Measurements from ENCODE around the gene PXDN.

Gene PXDN

DNA sequence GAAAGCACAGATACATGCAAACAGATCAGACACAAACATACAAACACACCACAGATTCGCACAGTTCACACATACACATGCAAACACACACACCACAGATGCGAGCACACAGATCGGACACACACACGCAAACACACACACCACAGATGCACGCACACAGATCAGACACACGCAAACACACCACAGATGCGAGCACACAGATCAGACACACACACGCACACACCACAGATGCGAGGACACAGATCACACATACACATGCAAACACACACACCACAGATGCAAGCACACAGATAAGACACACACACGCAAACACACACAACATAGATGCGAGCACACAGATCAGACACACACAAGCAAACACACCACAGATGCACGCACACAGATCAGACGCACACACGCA, 149.0 kb downstream of the PXDN start:
- CTCF ChIA-PET = no interaction called here
- H3K9me3 ChIP-seq (ENCODE audit: control insufficient read depth, insufficient read depth, low read depth, low read length) = no peaks in the 10 kb centered on the region
- no peak overlapping the region for H3K27ac ChIP-seq (ENCODE audit: extremely low read depth, low read depth, low read length)
- H3K4me3 ChIP-seq (ENCODE audit: low read depth, low read length) = no peak overlapping the region
- POLR2A ChIA-PET = no interaction called here
- no peaks in the 10 kb centered on the region for H3K36me3 ChIP-seq (ENCODE audit: control insufficient read depth in 2 of 2, insufficient read depth in 1 of 2, low read length in 2 of 2)
- TF ChIP-seq ZNF433 (tag by site-specific recombination; IDR thresholded peaks at IDR 0.05; ENCODE audit: low read depth) (no peak), ZNF791 (tag by site-specific recombination; IDR thresholded peaks at IDR 0.05) (no peak), ZNF202 (tag by site-specific recombination; IDR thresholded peaks at IDR 0.05; ENCODE audit: borderline replicate concordance) (no peak), ZBTB48 (tag by site-specific recombination; IDR thresholded peaks at IDR 0.05) (no peak), ZNF830 (tag by site-specific recombination; IDR thresholded peaks at IDR 0.05; ENCODE audit: low read depth) (no peak), GFI1B (tag by site-specific recombination; IDR thresholded peaks at IDR 0.05) (no peak), ZNF404 (tag by site-specific recombination; IDR thresholded peaks at IDR 0.05) (no peak), ZNF16 (tag by site-specific recombination; IDR thresholded peaks at IDR 0.05; ENCODE audit: low read depth) (no peak), ZNF140 (tag by site-specific recombination; IDR thresholded peaks at IDR 0.05) (no peak), ZNF624 (tag by site-specific recombination; IDR thresholded peaks at IDR 0.05) (no peak), HOXD13 (CRISPR knock-in tag; IDR thresholded peaks at IDR 0.05; ENCODE audit: borderline replicate concordance) (no peak), PRDM1 (tag by site-specific recombination; IDR thresholded peaks at IDR 0.05) (no peak), ZNF37A (tag by site-specific recombination; IDR thresholded peaks at IDR 0.05) (no peak), ZNF558 (tag by site-specific recombination; IDR thresholded peaks at IDR 0.05) (no peak), ZNF670 (tag by site-specific recombination; IDR thresholded peaks at IDR 0.05; ENCODE audit: low read depth) (no peak), ZNF416 (tag by site-specific recombination; IDR thresholded peaks at IDR 0.05) (no peak)
- TF ChIP-seq, protein P1, sequence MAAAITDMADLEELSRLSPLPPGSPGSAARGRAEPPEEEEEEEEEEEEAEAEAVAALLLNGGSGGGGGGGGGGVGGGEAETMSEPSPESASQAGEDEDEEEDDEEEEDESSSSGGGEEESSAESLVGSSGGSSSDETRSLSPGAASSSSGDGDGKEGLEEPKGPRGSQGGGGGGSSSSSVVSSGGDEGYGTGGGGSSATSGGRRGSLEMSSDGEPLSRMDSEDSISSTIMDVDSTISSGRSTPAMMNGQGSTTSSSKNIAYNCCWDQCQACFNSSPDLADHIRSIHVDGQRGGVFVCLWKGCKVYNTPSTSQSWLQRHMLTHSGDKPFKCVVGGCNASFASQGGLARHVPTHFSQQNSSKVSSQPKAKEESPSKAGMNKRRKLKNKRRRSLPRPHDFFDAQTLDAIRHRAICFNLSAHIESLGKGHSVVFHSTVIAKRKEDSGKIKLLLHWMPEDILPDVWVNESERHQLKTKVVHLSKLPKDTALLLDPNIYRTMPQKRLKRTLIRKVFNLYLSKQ (tag by site-specific recombination; IDR thresholded peaks at IDR 0.05; ENCODE audit: borderline replicate concordance) = no peak
- TF ChIP-seq, protein P2, sequence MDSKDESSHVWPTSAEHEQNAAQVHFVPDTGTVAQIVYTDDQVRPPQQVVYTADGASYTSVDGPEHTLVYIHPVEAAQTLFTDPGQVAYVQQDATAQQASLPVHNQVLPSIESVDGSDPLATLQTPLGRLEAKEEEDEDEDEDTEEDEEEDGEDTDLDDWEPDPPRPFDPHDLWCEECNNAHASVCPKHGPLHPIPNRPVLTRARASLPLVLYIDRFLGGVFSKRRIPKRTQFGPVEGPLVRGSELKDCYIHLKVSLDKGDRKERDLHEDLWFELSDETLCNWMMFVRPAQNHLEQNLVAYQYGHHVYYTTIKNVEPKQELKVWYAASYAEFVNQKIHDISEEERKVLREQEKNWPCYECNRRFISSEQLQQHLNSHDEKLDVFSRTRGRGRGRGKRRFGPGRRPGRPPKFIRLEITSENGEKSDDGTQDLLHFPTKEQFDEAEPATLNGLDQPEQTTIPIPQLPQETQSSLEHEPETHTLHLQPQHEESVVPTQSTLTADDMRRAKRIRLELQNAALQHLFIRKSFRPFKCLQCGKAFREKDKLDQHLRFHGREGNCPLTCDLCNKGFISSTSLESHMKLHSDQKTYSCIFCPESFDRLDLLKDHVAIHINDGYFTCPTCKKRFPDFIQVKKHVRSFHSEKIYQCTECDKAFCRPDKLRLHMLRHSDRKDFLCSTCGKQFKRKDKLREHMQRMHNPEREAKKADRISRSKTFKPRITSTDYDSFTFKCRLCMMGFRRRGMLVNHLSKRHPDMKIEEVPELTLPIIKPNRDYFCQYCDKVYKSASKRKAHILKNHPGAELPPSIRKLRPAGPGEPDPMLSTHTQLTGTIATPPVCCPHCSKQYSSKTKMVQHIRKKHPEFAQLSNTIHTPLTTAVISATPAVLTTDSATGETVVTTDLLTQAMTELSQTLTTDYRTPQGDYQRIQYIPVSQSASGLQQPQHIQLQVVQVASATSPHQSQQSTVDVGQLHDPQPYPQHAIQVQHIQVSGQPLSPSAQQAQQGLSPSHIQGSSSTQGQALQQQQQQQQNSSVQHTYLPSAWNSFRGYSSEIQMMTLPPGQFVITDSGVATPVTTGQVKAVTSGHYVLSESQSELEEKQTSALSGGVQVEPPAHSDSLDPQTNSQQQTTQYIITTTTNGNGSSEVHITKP (tag by site-specific recombination; IDR thresholded peaks at IDR 0.05) = no peak
- TF ChIP-seq, protein P3, sequence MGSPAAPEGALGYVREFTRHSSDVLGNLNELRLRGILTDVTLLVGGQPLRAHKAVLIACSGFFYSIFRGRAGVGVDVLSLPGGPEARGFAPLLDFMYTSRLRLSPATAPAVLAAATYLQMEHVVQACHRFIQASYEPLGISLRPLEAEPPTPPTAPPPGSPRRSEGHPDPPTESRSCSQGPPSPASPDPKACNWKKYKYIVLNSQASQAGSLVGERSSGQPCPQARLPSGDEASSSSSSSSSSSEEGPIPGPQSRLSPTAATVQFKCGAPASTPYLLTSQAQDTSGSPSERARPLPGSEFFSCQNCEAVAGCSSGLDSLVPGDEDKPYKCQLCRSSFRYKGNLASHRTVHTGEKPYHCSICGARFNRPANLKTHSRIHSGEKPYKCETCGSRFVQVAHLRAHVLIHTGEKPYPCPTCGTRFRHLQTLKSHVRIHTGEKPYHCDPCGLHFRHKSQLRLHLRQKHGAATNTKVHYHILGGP (tag by site-specific recombination; IDR thresholded peaks at IDR 0.05) = no peak
- no peaks in the 10 kb centered on the region for H3K4me1 ChIP-seq (ENCODE audit: control insufficient read depth, insufficient read depth, low read length)

DNA sequence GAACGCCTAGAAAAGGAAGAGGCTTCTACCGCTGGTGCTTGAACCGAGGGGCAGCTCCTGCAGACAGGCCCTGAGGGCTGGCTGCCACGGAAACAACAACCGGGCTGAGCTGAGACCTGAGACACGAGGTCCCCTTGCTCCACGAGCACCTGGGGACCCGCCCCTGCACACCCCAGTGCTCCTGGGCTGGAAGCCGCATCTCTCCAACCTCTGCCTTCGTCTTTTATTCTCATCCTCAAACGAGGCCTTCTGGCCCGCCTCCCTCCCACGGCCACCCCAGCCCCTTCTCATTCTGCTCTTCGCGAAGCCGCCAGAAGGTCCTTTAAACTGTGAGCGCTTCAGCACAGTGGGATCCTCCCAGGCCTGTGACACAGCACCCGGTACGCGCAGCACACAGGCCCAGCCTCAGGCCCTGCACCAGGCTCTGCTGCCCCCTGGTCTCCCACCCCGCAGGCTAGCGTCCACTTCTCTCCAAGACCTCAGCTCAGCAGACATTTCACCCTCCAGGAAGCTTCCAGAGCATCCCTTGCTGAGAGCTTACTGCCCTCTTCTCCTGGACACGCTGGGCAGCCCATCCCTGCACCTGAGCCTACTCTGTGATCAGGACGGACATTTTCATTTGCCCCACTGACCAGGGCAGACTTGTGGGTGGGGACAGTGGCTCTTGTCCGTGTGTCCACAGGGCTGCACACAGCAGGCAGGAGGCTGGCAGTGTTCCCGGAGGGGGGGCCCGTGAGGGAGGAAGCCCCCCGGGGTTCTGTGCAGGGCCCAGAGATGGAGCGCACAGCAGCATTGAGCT, 149.7 kb downstream of the PXDN start:
- Histone ChIP-seq H3K27ac (ENCODE audit: extremely low read depth, low read depth, low read length) (no peak overlapping the region), H3K4me1 (ENCODE audit: control insufficient read depth, insufficient read depth, low read length) (no peaks in the 10 kb centered on the region), H3K36me3 (ENCODE audit: control insufficient read depth in 2 of 2, insufficient read depth in 1 of 2, low read length in 2 of 2) (no peaks in the 10 kb centered on the region), H3K9me3 (ENCODE audit: control insufficient read depth, insufficient read depth, low read depth, low read length) (no peaks in the 10 kb centered on the region), H3K4me3 (ENCODE audit: low read depth, low read length) (no peak overlapping the region)
- TF ChIP-seq ZNF155 (tag by site-specific recombination; IDR thresholded peaks at IDR 0.05) = no peak
- no peak for TF ChIP-seq ZNF221 (tag by site-specific recombination; IDR thresholded peaks at IDR 0.05; ENCODE audit: borderline replicate concordance)
- no peak for TF ChIP-seq HOXD13 (CRISPR knock-in tag; IDR thresholded peaks at IDR 0.05; ENCODE audit: borderline replicate concordance)
- peak; percentile 21; the same call in 1 of the 2 replicates for TF ChIP-seq ZIC2 (tag by site-specific recombination; IDR thresholded peaks at IDR 0.05)
- TF ChIP-seq, protein P4, sequence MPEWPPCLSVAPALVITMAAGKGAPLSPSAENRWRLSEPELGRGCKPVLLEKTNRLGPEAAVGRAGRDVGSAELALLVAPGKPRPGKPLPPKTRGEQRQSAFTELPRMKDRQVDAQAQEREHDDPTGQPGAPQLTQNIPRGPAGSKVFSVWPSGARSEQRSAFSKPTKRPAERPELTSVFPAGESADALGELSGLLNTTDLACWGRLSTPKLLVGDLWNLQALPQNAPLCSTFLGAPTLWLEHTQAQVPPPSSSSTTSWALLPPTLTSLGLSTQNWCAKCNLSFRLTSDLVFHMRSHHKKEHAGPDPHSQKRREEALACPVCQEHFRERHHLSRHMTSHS (tag by site-specific recombination; IDR thresholded peaks at IDR 0.05) = no peak
- ChIA-PET POLR2A (no interaction called here), CTCF (interaction anchor here (2.3 kb wide), 1 partner anchor 156 kb away, joined by 7 read pairs; no protein-coding TSS in a partner anchor)

All from HEK293 (cell line).